H1 (cell line): ENCODE data around the gene ABL1. TPM values are rescaled to one million over a fixed set of nuclear protein-coding genes. Genes with fewer than 3 reads are reported as not detected.

ENCODE experiments used
- CTCF ChIA-PET: fragments of 300-600 bp; sonication (Branson Sonifier 250); formaldehyde crosslinking; loops from one replicate; lab custom pipeline; 2021; ENCODE audit not compliant: partially characterized antibody; lab: Charles Lee
- POLR2A ChIA-PET: fragments of 300-600 bp; sonication (Branson Sonifier 250); formaldehyde crosslinking; loops from one replicate; lab custom pipeline; 2021; ENCODE audit warnings: inconsistent platforms; ENCODE audit not compliant: partially characterized antibody; lab: Charles Lee
- DNase-seq, 2 experiments: peaks; one replicate each; pipeline versions ENCODE4 v3.0.0 to v3.0.0-alpha.2; 2010 to 2022; ENCODE audit warnings: low spot score in 2 of 2, low read depth in 1 of 2, mixed read lengths in 1 of 2
- FAIRE-seq: peaks from 2 replicates; lab custom pipeline; 2011; peaks lifted over from hg19 to GRCh38; lab: Jason Lieb, UNC
- H2AFZ ChIP-seq: 2 replicates; pipeline ENCODE4 v1.8.1; 2012; ENCODE audit warnings: low read length, inconsistent platforms
- H2AK5ac ChIP-seq: 2 replicates; pipeline ENCODE4 v1.6.1; 2013; ENCODE audit warnings: low read depth, low read length
- H2BK120ac ChIP-seq: replicated peaks from 2 replicates; pipeline ENCODE3; 2013; ENCODE audit warnings: low read depth, low read length, inconsistent platforms
- H2BK12ac ChIP-seq: 2 replicates; pipeline ENCODE4 v1.6.1; 2013; ENCODE audit warnings: low read depth, low read length
- H2BK15ac ChIP-seq: 2 replicates; pipeline ENCODE4 v1.6.1; 2013; ENCODE audit warnings: low read length
- H2BK20ac ChIP-seq: 2 replicates; pipeline ENCODE4 v1.6.1; 2013; ENCODE audit warnings: low read length
- H2BK5ac ChIP-seq: 2 replicates; pipeline ENCODE4 v1.6.1; 2013; ENCODE audit warnings: low read depth, low read length
- H3K14ac ChIP-seq: 2 replicates; pipeline ENCODE4 v1.6.1; 2013; ENCODE audit warnings: inconsistent platforms; ENCODE audit not compliant: insufficient read length
- H3K18ac ChIP-seq: 2 replicates; pipeline ENCODE4 v1.6.1; 2013; ENCODE audit warnings: low read length; ENCODE audit errors: extremely low read depth
- H3K23ac ChIP-seq: 2 replicates; pipeline ENCODE4 v1.6.1; 2013; ENCODE audit warnings: inconsistent platforms; ENCODE audit not compliant: insufficient read length
- H3K23me2 ChIP-seq: 2 replicates; pipeline ENCODE4 v1.6.1; 2013; ENCODE audit warnings: low read depth, low read length
- H3K27ac ChIP-seq: 2 replicates; pipeline ENCODE4 v1.6.1; 2011; ENCODE audit warnings: low read depth, low read length, inconsistent platforms
- H3K27me3 ChIP-seq, 4 experiments: replicated peaks in 1 of 4; 1 replicate in 1 of 4; 2 replicates in 3 of 4; pipeline versions ENCODE4 v1.6.1 to v1.8.1; 2011 to 2013; ENCODE audit warnings: low read length in 3 of 4, mild to moderate bottlenecking in 3 of 4, inconsistent platforms in 2 of 4, mixed read lengths in 2 of 4, moderate library complexity in 1 of 4; ENCODE audit not compliant: control insufficient read depth in 3 of 4, insufficient read depth in 3 of 4; ENCODE audit errors: extremely low read depth in 1 of 4
- H3K36me3 ChIP-seq, 4 experiments: 2 replicates each; pipeline versions ENCODE4 v1.6.1 to v1.8.1; 2011 to 2013; ENCODE audit warnings: mild to moderate bottlenecking in 4 of 4, low read length in 3 of 4, moderate library complexity in 2 of 4, control low read depth in 1 of 4, inconsistent platforms in 1 of 4; ENCODE audit not compliant: insufficient read depth in 4 of 4, control insufficient read depth in 2 of 4
- H3K4ac ChIP-seq: replicated peaks from 2 replicates; pipeline ENCODE3; 2013; ENCODE audit warnings: low read length, low read depth, mixed read lengths, inconsistent platforms; ENCODE audit not compliant: insufficient read length
- H3K4me1 ChIP-seq, 4 experiments: replicated peaks in 1 of 4; 1 replicate in 1 of 4; 2 replicates in 3 of 4; pipeline versions ENCODE4 v1.6.1 to v1.8.1; 2011 to 2013; ENCODE audit warnings: low read length in 3 of 4, inconsistent platforms in 2 of 4, mixed read lengths in 1 of 4; ENCODE audit not compliant: insufficient read depth in 4 of 4, control insufficient read depth in 3 of 4
- H3K4me2 ChIP-seq, 2 experiments: 2 replicates each; pipeline versions ENCODE4 v1.6.1 to v1.8.1; 2011 to 2013; ENCODE audit warnings: low read depth in 2 of 2, low read length in 2 of 2, control low read depth in 1 of 2, inconsistent platforms in 1 of 2, mild to moderate bottlenecking in 1 of 2; ENCODE audit not compliant: insufficient read depth in 1 of 2
- H3K4me3 ChIP-seq, 4 experiments: fragments of 200-600, 300-600 bp in 1 of 4; sonication (generic), shearing (Covaris generic), sonication (Bioruptor Twin) in 1 of 4; 2 replicates each; pipeline versions ENCODE4 v1.5.1 to v1.8.1; 2011 to 2016; ENCODE audit warnings: low read length in 4 of 4, low read depth in 3 of 4, control low read depth in 2 of 4, inconsistent platforms in 2 of 4, mild to moderate bottlenecking in 2 of 4, mixed read lengths in 1 of 4, moderate library complexity in 1 of 4; ENCODE audit not compliant: insufficient read depth in 2 of 4; ENCODE audit errors: extremely low read depth in 1 of 4
- H3K56ac ChIP-seq: replicated peaks from 2 replicates; pipeline ENCODE3; 2013; ENCODE audit warnings: low read depth, mild to moderate bottlenecking, mixed read lengths, low read length, inconsistent platforms; ENCODE audit not compliant: insufficient read length
- H3K79me1 ChIP-seq: 2 replicates; pipeline ENCODE4 v1.6.1; 2013; ENCODE audit warnings: low read depth, low read length, control low read depth
- H3K79me2 ChIP-seq, 2 experiments: 2 replicates each; pipeline versions ENCODE4 v1.6.1 to v1.8.1; 2012 to 2013; ENCODE audit warnings: low read length in 2 of 2, mild to moderate bottlenecking in 2 of 2, inconsistent platforms in 1 of 2; ENCODE audit not compliant: insufficient read depth in 2 of 2, control insufficient read depth in 1 of 2
- H3K9ac ChIP-seq, 4 experiments: replicated peaks in 1 of 4; 1 replicate in 1 of 4; 2 replicates in 3 of 4; pipeline versions ENCODE4 v1.6.1 to v1.8.1; 2011 to 2013; ENCODE audit warnings: low read depth in 3 of 4, low read length in 3 of 4, control low read depth in 2 of 4, mild to moderate bottlenecking in 2 of 4, moderate library complexity in 2 of 4, inconsistent platforms in 1 of 4; ENCODE audit errors: extremely low read depth in 1 of 4
- H3K9me3 ChIP-seq, 2 experiments: 2 replicates each; pipeline versions ENCODE4 v1.6.1 to v1.8.1; 2012 to 2013; ENCODE audit warnings: mild to moderate bottlenecking in 2 of 2, moderate library complexity in 2 of 2, control low read depth in 1 of 2, inconsistent platforms in 1 of 2, low read depth in 1 of 2, low read length in 1 of 2, mixed read lengths in 1 of 2; ENCODE audit not compliant: insufficient read depth in 2 of 2
- H4K20me1 ChIP-seq, 2 experiments: replicated peaks in 1 of 2; 2 replicates each; pipeline versions ENCODE3 to v1.8.1; 2011 to 2013; ENCODE audit warnings: inconsistent platforms in 2 of 2, low read length in 2 of 2, mild to moderate bottlenecking in 1 of 2; ENCODE audit not compliant: insufficient read depth in 2 of 2, control insufficient read depth in 1 of 2
- H4K5ac ChIP-seq: 2 replicates; pipeline ENCODE4 v1.6.1; 2013; ENCODE audit warnings: low read length, low read depth, mixed read lengths, inconsistent platforms; ENCODE audit not compliant: insufficient read length
- H4K8ac ChIP-seq: 2 replicates; pipeline ENCODE4 v1.8.0; 2013; ENCODE audit warnings: mild to moderate bottlenecking, moderate library complexity, low read length, inconsistent platforms; ENCODE audit not compliant: insufficient read depth; ENCODE audit errors: extremely low read depth
- H4K91ac ChIP-seq: replicated peaks from 2 replicates; pipeline ENCODE3; 2013; ENCODE audit warnings: low read length, mixed read lengths, inconsistent platforms; ENCODE audit not compliant: insufficient read length
- BRCA1 ChIP-seq: IDR thresholded peaks from 2 replicates; pipeline ENCODE4 v1.6.1; 2012; ENCODE audit warnings: low read depth, low read length, improper control_type of control experiment
- CHD1 ChIP-seq: IDR thresholded peaks from 2 replicates; pipeline ENCODE4 v1.6.1; 2012; ENCODE audit warnings: low read depth, low read length, improper control_type of control experiment
- CHD2 ChIP-seq: IDR thresholded peaks from 2 replicates; pipeline ENCODE4 v1.6.1; 2012; ENCODE audit warnings: low read length, improper control_type of control experiment
- CTBP2 ChIP-seq: IDR thresholded peaks from 2 replicates; pipeline ENCODE4 v1.7.0; 2011; ENCODE audit warnings: borderline replicate concordance, mild to moderate bottlenecking, moderate library complexity, mixed read lengths, low read length; ENCODE audit not compliant: insufficient read depth, insufficient read length
- JUN ChIP-seq: IDR thresholded peaks from 2 replicates; pipeline ENCODE4 v1.6.1; 2011; ENCODE audit warnings: low read depth, mild to moderate bottlenecking, improper control_type of control experiment, low read length
- KDM1A ChIP-seq: fragments of 200-600, 300-600 bp; sonication (generic); IDR thresholded peaks from 2 replicates; pipeline ENCODE4 v1.7.1; 2016; ENCODE audit warnings: mild to moderate bottlenecking, low read length, borderline replicate concordance
- MAFK ChIP-seq: IDR thresholded peaks from 2 replicates; pipeline ENCODE4 v1.6.1; 2012; ENCODE audit warnings: low read depth, mild to moderate bottlenecking, improper control_type of control experiment, low read length
- NANOG ChIP-seq: IDR thresholded peaks from 2 replicates; pipeline ENCODE4 v1.6.1; 2011; ENCODE audit warnings: low read length, low read depth, mild to moderate bottlenecking, inconsistent platforms; ENCODE audit not compliant: insufficient read depth, poor library complexity, severe bottlenecking
- POLR2A ChIP-seq, 2 experiments: IDR thresholded peaks; 1 replicate in 1 of 2; 2 replicates in 1 of 2; pipeline ENCODE4 v1.6.1; 2011; ENCODE audit warnings: low read depth in 2 of 2, low read length in 2 of 2, mild to moderate bottlenecking in 2 of 2; ENCODE audit errors: control extremely low read depth in 1 of 2
- SP2 ChIP-seq: IDR thresholded peaks from 2 replicates; pipeline ENCODE4 v1.6.1; 2012; ENCODE audit warnings: mild to moderate bottlenecking, low read length, inconsistent platforms
- WGBS, 2 experiments: shearing (Covaris generic) in 1 of 2; methylation state at CpG; one replicate each; pipeline versions ENCODE4 v1.1.6 to v1.1.7; 2013 to 2015; ENCODE audit warnings: low lambda C conversion rate in 2 of 2, mixed read lengths in 2 of 2, inconsistent platforms in 1 of 2, low coverage in 1 of 2, missing lambda C conversion rate in 1 of 2; ENCODE audit not compliant: insufficient replicate concordance in 2 of 2, insufficient coverage in 1 of 2, insufficient read length in 1 of 2; ENCODE audit errors: extremely low coverage in 1 of 2, missing lambda C conversion rate in 1 of 2; 5-methylcytosine and 5-hydroxymethylcytosine counted together
- polyA plus RNA-seq, 7 experiments: library from polyadenylated mRNA; depleted of rRNA in 3 of 7; stranded (reverse) in 5 of 7; unstranded in 2 of 7; fragments of >200 nt in 5 of 7; fragments of 200-250 nt in 2 of 7; gene quantifications; 1 replicate in 5 of 7; 2 replicates in 1 of 7; 4 replicates in 1 of 7; pipeline versions ENCODE4 v1.2.1 to v1.2.3, GENCODE V29; 2011 to 2013; ENCODE audit warnings: missing spikeins in 2 of 7, mixed read lengths in 2 of 7
- total RNA-seq: library from RNA; stranded (reverse); fragmentation: NEBNext Ultra II Directional; extraction: Animal tissue kit (Norgen Biotek cat#: 25700); gene quantifications from 2 replicates; pipeline ENCODE4 v1.2.1, GENCODE V29; 2021
- TF ChIP-seq, protein P1 (sequence below), 3 experiments: IDR thresholded peaks; 1 replicate in 2 of 3; 2 replicates in 1 of 3; pipeline versions ENCODE4 v1.5.1 to v1.6.1; 2011; ENCODE audit warnings: low read length in 3 of 3, mild to moderate bottlenecking in 3 of 3, inconsistent platforms in 2 of 3, low read depth in 1 of 3, moderate library complexity in 1 of 3; ENCODE audit not compliant: insufficient read depth in 1 of 3; ENCODE audit errors: control extremely low read depth in 1 of 3

Gene ABL1
- total and polyA plus RNA-seq, 2 of the 8 experiments (the other 6 are each of a cell fraction or from before 2014, with no cell fraction given), result 35.3 to 104 TPM

DNA sequence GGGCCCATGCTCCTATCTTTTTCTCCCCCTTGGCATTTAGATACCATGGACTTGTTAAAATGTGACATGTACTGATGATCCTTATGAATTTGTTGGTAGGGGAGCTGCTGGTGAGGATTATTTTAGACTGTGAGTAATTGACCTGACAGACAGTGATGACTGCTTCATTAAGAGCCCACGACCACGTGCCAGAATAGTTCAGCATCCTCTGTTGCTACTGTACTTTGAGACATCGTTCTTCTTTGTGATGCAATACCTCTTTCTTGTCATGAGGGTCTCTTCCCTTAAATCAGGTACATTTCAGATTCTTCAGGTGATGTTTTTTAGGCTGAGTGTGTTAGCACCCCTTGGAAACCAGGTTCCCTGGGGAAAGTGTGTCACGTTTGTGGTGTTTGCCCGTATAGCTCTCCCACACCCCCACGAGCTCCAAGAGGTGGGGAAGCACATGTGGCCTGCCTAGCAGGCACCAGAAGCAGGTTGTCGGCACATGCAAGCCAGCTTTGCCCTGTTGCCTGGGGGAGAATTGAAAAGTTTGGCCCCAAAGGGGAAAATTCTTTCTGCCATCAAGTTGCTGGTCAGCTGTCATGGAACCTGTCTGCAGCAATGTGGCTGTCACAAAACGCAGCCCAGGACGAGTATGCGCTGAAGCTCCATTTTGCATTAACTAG lies 36.5 kb downstream of the ABL1 start:
- Histone ChIP-seq H4K8ac (no peak overlapping the region), H3K23ac (no peak overlapping the region), H3K79me2 (peaks cover 4 to 34% of the 10 kb centered on the region in 2 experiments; a peak in 3 of 4 replicates), H3K14ac (no peak overlapping the region), H3K4me2 (no peak overlapping the region), H3K27ac (no peak overlapping the region), H3K56ac (no peak overlapping the region), H3K79me1 (peaks cover 7% of the 10 kb centered on the region), H2BK12ac (no peak overlapping the region), H3K9ac (no peak overlapping the region), H3K18ac (no peak overlapping the region), H2AK5ac (no peak overlapping the region), H3K23me2 (no peaks in the 10 kb centered on the region), H4K20me1 (peaks cover 2 to 11% of the 10 kb centered on the region in 2 experiments), H3K4ac (no peak overlapping the region), H2BK5ac (no peak overlapping the region), H2AFZ (no peak overlapping the region), H2BK15ac (no peak overlapping the region), H4K5ac (no peak overlapping the region), H3K9me3 (no peaks in the 10 kb centered on the region), H2BK20ac (no peak overlapping the region), H3K27me3 (no peaks in the 10 kb centered on the region), H3K4me1 (no peaks in the 10 kb centered on the region), H3K4me3 (no peak overlapping the region), H3K36me3 (peaks cover 25 to 44% (median 39%) of the 10 kb centered on the region in 4 experiments), H2BK120ac (no peak overlapping the region), H4K91ac (no peak overlapping the region)
- no peak for DNase-seq
- WGBS, 2 experiments, result 94% methylated on average over 10 of the region's 10 CpGs; no CpG with 5 or more reads in 1 of the 2 experiments
- ChIA-PET CTCF (interaction anchor here (0.9 to 12.4 kb wide), 8 partner anchors 9 to 176 kb away, joined by 3 to 317 read pairs (median 6); partner anchors contain the start of gene QRFP), POLR2A (no interaction called here)
- no peak for FAIRE-seq
- TF ChIP-seq KDM1A, result no peak
- no peak for TF ChIP-seq CHD2
- no peak for TF ChIP-seq BRCA1
- TF ChIP-seq, protein P1, sequence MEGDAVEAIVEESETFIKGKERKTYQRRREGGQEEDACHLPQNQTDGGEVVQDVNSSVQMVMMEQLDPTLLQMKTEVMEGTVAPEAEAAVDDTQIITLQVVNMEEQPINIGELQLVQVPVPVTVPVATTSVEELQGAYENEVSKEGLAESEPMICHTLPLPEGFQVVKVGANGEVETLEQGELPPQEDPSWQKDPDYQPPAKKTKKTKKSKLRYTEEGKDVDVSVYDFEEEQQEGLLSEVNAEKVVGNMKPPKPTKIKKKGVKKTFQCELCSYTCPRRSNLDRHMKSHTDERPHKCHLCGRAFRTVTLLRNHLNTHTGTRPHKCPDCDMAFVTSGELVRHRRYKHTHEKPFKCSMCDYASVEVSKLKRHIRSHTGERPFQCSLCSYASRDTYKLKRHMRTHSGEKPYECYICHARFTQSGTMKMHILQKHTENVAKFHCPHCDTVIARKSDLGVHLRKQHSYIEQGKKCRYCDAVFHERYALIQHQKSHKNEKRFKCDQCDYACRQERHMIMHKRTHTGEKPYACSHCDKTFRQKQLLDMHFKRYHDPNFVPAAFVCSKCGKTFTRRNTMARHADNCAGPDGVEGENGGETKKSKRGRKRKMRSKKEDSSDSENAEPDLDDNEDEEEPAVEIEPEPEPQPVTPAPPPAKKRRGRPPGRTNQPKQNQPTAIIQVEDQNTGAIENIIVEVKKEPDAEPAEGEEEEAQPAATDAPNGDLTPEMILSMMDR (IDR thresholded peaks at IDR 0.05; ENCODE audit: control extremely low read depth in 1 of 3, insufficient read depth in 1 of 3, low read depth in 1 of 3, low read length in 3 of 3), result no peak
- TF ChIP-seq JUN, result no peak
- no peak for TF ChIP-seq POLR2A (IDR thresholded peaks at IDR 0.05; ENCODE audit: control extremely low read depth in 1 of 2, low read depth in 2 of 2, low read length in 2 of 2)
- TF ChIP-seq NANOG, result no peak
- no peak for TF ChIP-seq SP2
- TF ChIP-seq CHD1, result no peak
- TF ChIP-seq CTBP2, result no peak
- TF ChIP-seq MAFK, result no peak
